ENCODE results near the gene FKTN. TPM values are rescaled to one million over a fixed set of nuclear protein-coding genes. Genes with fewer than 3 reads are reported as not detected.
"Not testable (repeated sequence)": the region's sequence is repeated elsewhere in the genome, so short reads cannot be mapped to it uniquely, and the experiment has no call there.

FKTN gene
- total RNA-seq, 1 donor from 2014 or later, result 21.1 TPM

GRCh38 chr9:105510024-105510423 is 47.9 kb upstream of the FKTN start:
- Histone ChIP-seq H3K9ac (ENCODE audit: low read length) (no peak overlapping the region), H3K9me3 (ENCODE audit: insufficient read depth, low read depth, low read length) (no peaks in the 10 kb centered on the region), H3K4me1 (ENCODE audit: insufficient read depth, low read length) (peaks cover 11% of the 10 kb centered on the region), H3K4me2 (ENCODE audit: low read length) (peak overlapping the region; percentile 69), H3K27ac (ENCODE audit: low read depth, low read length) (peak overlapping the region; percentile 13), H4K20me1 (ENCODE audit: insufficient read depth, low read length) (peaks cover 4% of the 10 kb centered on the region), H3K4me3 (ENCODE audit: insufficient read depth, low read depth, low read length) (peak overlapping the region; percentile 1), H2AFZ (ENCODE audit: low read depth, low read length) (no peak overlapping the region), H3K36me3 (ENCODE audit: insufficient read depth, low read length) (peaks cover 2% of the 10 kb centered on the region), H3K79me2 (ENCODE audit: insufficient read depth, low read length) (no peaks in the 10 kb centered on the region), H3K27me3 (ENCODE audit: insufficient read depth, low read length) (no peaks in the 10 kb centered on the region)
- Mint-ChIP-seq H3K4me1 (ENCODE audit: low read depth, unreplicated experiment) (peaks cover 24% of the 10 kb centered on the region), H3K4me3 (ENCODE audit: unreplicated experiment) (no peak overlapping the region), H3K27me3 (ENCODE audit: low read depth, unreplicated experiment) (no peaks in the 10 kb centered on the region), H3K36me3 (ENCODE audit: low read depth, unreplicated experiment) (no peaks in the 10 kb centered on the region), H3K9me3 (ENCODE audit: unreplicated experiment) (no peaks in the 10 kb centered on the region), H3K27ac (ENCODE audit: unreplicated experiment) (peak overlapping the region; percentile 18)
- DNase-seq (ENCODE audit: low read depth) (peak; percentile 95), FAIRE-seq (no peak)
- no peak for TF ChIP-seq EZH2 (IDR thresholded peaks at IDR 0.05; ENCODE audit: insufficient read depth, low read length)

GRCh38 chr9:105511446-105511845 is 46.5 kb upstream of the FKTN start:
- Mint-ChIP-seq H3K36me3 (ENCODE audit: low read depth, unreplicated experiment) (no peaks in the 10 kb centered on the region), H3K27ac (ENCODE audit: unreplicated experiment) (no peak overlapping the region), H3K4me1 (ENCODE audit: low read depth, unreplicated experiment) (peaks cover 30% of the 10 kb centered on the region), H3K4me3 (ENCODE audit: unreplicated experiment) (no peak overlapping the region), H3K27me3 (ENCODE audit: low read depth, unreplicated experiment) (no peaks in the 10 kb centered on the region), H3K9me3 (ENCODE audit: unreplicated experiment) (no peaks in the 10 kb centered on the region)
- Histone ChIP-seq H3K27ac (ENCODE audit: low read depth, low read length) (no peak overlapping the region), H3K4me2 (ENCODE audit: low read length) (no peak overlapping the region), H3K36me3 (ENCODE audit: insufficient read depth, low read length) (peaks cover 4% of the 10 kb centered on the region), H3K9ac (ENCODE audit: low read length) (no peak overlapping the region), H3K27me3 (ENCODE audit: insufficient read depth, low read length) (no peaks in the 10 kb centered on the region), H3K79me2 (ENCODE audit: insufficient read depth, low read length) (no peaks in the 10 kb centered on the region), H4K20me1 (ENCODE audit: insufficient read depth, low read length) (peaks cover 4% of the 10 kb centered on the region), H3K4me3 (ENCODE audit: insufficient read depth, low read depth, low read length) (no peak overlapping the region), H2AFZ (ENCODE audit: low read depth, low read length) (no peak overlapping the region), H3K4me1 (ENCODE audit: insufficient read depth, low read length) (peaks cover 11% of the 10 kb centered on the region), H3K9me3 (ENCODE audit: insufficient read depth, low read depth, low read length) (no peaks in the 10 kb centered on the region)
- no peak for TF ChIP-seq EZH2 (IDR thresholded peaks at IDR 0.05; ENCODE audit: insufficient read depth, low read length)
- TF ChIP-seq, protein P1, sequence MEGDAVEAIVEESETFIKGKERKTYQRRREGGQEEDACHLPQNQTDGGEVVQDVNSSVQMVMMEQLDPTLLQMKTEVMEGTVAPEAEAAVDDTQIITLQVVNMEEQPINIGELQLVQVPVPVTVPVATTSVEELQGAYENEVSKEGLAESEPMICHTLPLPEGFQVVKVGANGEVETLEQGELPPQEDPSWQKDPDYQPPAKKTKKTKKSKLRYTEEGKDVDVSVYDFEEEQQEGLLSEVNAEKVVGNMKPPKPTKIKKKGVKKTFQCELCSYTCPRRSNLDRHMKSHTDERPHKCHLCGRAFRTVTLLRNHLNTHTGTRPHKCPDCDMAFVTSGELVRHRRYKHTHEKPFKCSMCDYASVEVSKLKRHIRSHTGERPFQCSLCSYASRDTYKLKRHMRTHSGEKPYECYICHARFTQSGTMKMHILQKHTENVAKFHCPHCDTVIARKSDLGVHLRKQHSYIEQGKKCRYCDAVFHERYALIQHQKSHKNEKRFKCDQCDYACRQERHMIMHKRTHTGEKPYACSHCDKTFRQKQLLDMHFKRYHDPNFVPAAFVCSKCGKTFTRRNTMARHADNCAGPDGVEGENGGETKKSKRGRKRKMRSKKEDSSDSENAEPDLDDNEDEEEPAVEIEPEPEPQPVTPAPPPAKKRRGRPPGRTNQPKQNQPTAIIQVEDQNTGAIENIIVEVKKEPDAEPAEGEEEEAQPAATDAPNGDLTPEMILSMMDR (IDR thresholded peaks at IDR 0.05; ENCODE audit: insufficient read depth, low read depth, low read length), result no peak
- DNase-seq (ENCODE audit: low read depth), result no peak
- no peak for FAIRE-seq

DNA sequence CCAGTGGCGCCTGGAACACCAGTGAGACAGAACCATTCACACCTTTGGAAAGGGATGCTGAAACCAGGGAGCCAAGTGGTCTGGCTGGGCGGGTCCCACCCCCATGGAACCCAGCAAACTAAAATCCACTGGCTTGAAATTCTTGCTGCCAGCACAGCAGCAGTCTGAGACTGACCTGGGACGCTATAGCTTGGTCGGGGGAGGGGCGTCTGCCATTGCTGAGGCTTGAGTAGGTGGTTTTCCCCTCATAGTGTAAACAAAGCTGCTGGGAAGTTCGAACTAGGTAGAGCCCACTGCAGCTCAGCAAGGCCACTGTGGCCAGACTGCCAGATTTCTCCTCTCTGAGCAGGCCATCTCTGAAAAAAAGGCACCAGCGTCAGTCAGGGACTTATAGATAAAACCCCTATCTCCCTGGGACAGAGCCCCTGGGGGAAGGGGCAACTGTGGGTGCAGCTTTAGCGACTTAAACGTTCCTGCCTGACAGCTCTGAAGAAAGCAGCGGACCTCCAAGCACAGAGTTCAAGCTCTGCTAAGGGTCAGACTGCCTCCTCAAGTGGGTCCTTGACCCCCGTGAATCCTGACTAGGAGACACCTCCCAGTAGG is 42.0 kb upstream of the FKTN start:
- no peaks in the 10 kb centered on the region for H3K9me3 ChIP-seq (ENCODE audit: insufficient read depth, low read depth, low read length)
- DNase-seq (ENCODE audit: low read depth) (no peak), FAIRE-seq (no peak)
- no peaks in the 10 kb centered on the region for H3K4me1 ChIP-seq (ENCODE audit: insufficient read depth, low read length)
- no peak overlapping the region for H3K4me2 ChIP-seq (ENCODE audit: low read length)
- no peak for TF ChIP-seq EZH2 (IDR thresholded peaks at IDR 0.05; ENCODE audit: insufficient read depth, low read length)
- TF ChIP-seq, protein P1 (IDR thresholded peaks at IDR 0.05; ENCODE audit: insufficient read depth, low read depth, low read length), result no peak
- H3K36me3 Mint-ChIP-seq (ENCODE audit: low read depth, unreplicated experiment), result peaks cover 21% of the 10 kb centered on the region
- H4K20me1 ChIP-seq (ENCODE audit: insufficient read depth, low read length), result no peaks in the 10 kb centered on the region
- no peaks in the 10 kb centered on the region for H3K79me2 ChIP-seq (ENCODE audit: insufficient read depth, low read length)
- H3K4me3 ChIP-seq (ENCODE audit: insufficient read depth, low read depth, low read length), result no peak overlapping the region
- H3K36me3 ChIP-seq (ENCODE audit: insufficient read depth, low read length), result peaks cover 4% of the 10 kb centered on the region
- H3K27ac ChIP-seq (ENCODE audit: low read depth, low read length), result no peak overlapping the region
- no peak overlapping the region for H3K9ac ChIP-seq (ENCODE audit: low read length)
- H2AFZ ChIP-seq (ENCODE audit: low read depth, low read length), result no peak overlapping the region
- no peaks in the 10 kb centered on the region for H3K9me3 Mint-ChIP-seq (ENCODE audit: unreplicated experiment)
- no peak overlapping the region for H3K4me3 Mint-ChIP-seq (ENCODE audit: unreplicated experiment)
- no peak overlapping the region for H3K27ac Mint-ChIP-seq (ENCODE audit: unreplicated experiment)
- H3K27me3 Mint-ChIP-seq (ENCODE audit: low read depth, unreplicated experiment), result no peaks in the 10 kb centered on the region
- no peaks in the 10 kb centered on the region for H3K27me3 ChIP-seq (ENCODE audit: insufficient read depth, low read length)
- peaks cover 16% of the 10 kb centered on the region for H3K4me1 Mint-ChIP-seq (ENCODE audit: low read depth, unreplicated experiment)

GRCh38 chr9:105519710-105520369 is 38.1 kb upstream of the FKTN start:
- not testable (repeated sequence) for H3K4me1 ChIP-seq (ENCODE audit: insufficient read depth, low read length); H3K4me2 ChIP-seq (ENCODE audit: low read length); H3K9ac ChIP-seq (ENCODE audit: low read length); H3K4me3 ChIP-seq (ENCODE audit: insufficient read depth, low read depth, low read length); H3K27me3 Mint-ChIP-seq (ENCODE audit: low read depth, unreplicated experiment); H3K27me3 ChIP-seq (ENCODE audit: insufficient read depth, low read length); H3K9me3 Mint-ChIP-seq (ENCODE audit: unreplicated experiment); H3K9me3 ChIP-seq (ENCODE audit: insufficient read depth, low read depth, low read length); H3K79me2 ChIP-seq (ENCODE audit: insufficient read depth, low read length); H3K4me1 Mint-ChIP-seq (ENCODE audit: low read depth, unreplicated experiment); H4K20me1 ChIP-seq (ENCODE audit: insufficient read depth, low read length); H3K36me3 ChIP-seq (ENCODE audit: insufficient read depth, low read length); FAIRE-seq; H3K27ac Mint-ChIP-seq (ENCODE audit: unreplicated experiment); H3K27ac ChIP-seq (ENCODE audit: low read depth, low read length); H3K4me3 Mint-ChIP-seq (ENCODE audit: unreplicated experiment); DNase-seq (ENCODE audit: low read depth); H2AFZ ChIP-seq (ENCODE audit: low read depth, low read length)
- H3K36me3 Mint-ChIP-seq (ENCODE audit: low read depth, unreplicated experiment), result peaks cover 32% of the 10 kb centered on the region
